A673 (cell line): ENCODE results near the gene BTBD16. TPM values are rescaled to one million over a fixed set of nuclear protein-coding genes. Genes with fewer than 3 reads are reported as not detected.

ENCODE experiments used
- BruUV-seq: library from RNA; stranded (reverse); fragments of 400-500 nt; replicated peaks from 2 replicates; lab custom pipeline; 2021; lab: Mats Ljungman, UMichigan
- CTCF ChIA-PET: fragments of 300-600 bp; sonication (Branson Sonifier 250); formaldehyde crosslinking; loops from one replicate; lab custom pipeline; 2022; ENCODE audit warnings: antibody characterized with exemption; lab: Charles Lee
- POLR2A ChIA-PET: fragments of 300-600 bp; sonication (Branson Sonifier 250); formaldehyde crosslinking; loops from one replicate; lab custom pipeline; 2022; ENCODE audit warnings: antibody characterized with exemption; ENCODE audit not compliant: low non-redundant PET; lab: Charles Lee
- DNase-seq: peaks from one replicate; pipeline ENCODE4 v3.0.0-alpha.2; 2015; ENCODE audit warnings: low spot score
- H3K27ac ChIP-seq: fragments of 200-600 bp; sonication (generic); 2 replicates; pipeline ENCODE4 v1.5.1; 2016; ENCODE audit warnings: mixed run types, low read depth, mild to moderate bottlenecking, mixed read lengths, antibody characterized with exemption, low read length; ENCODE audit not compliant: poor library complexity, severe bottlenecking
- H3K27me3 ChIP-seq: fragments of 200-600 bp; sonication (generic); replicated peaks from 2 replicates; pipeline ENCODE4 v1.6.1; 2017; ENCODE audit warnings: mixed run types, low read depth, mild to moderate bottlenecking, mixed read lengths, antibody characterized with exemption, low read length; ENCODE audit not compliant: insufficient read depth, poor library complexity
- H3K36me3 ChIP-seq: fragments of 200-600 bp; sonication (generic); 2 replicates; pipeline ENCODE4 v1.6.1; 2016; ENCODE audit warnings: mixed run types, mild to moderate bottlenecking, mixed read lengths, antibody characterized with exemption, low read length; ENCODE audit not compliant: insufficient read depth, poor library complexity, severe bottlenecking
- H3K4me1 ChIP-seq: fragments of 200-600 bp; sonication (generic); 2 replicates; pipeline ENCODE4 v1.6.1; 2017; ENCODE audit warnings: mixed run types, mild to moderate bottlenecking, mixed read lengths, antibody characterized with exemption, low read length; ENCODE audit not compliant: insufficient read depth, poor library complexity, severe bottlenecking
- H3K4me3 ChIP-seq: fragments of 200-600 bp; sonication (generic); 2 replicates; pipeline ENCODE4 v1.5.1; 2016; ENCODE audit warnings: low read depth, mixed run types, mild to moderate bottlenecking, mixed read lengths, low read length; ENCODE audit not compliant: poor library complexity, severe bottlenecking
- H3K9me3 ChIP-seq: fragments of 200-600 bp; sonication (generic); 2 replicates; pipeline ENCODE4 v1.6.1; 2016; ENCODE audit warnings: mixed run types, low read depth, mild to moderate bottlenecking, mixed read lengths, antibody characterized with exemption, low read length; ENCODE audit not compliant: poor library complexity, severe bottlenecking
- CTCF ChIP-seq: fragments of 300-800, 200-600 bp; sonication (generic); conservative IDR thresholded peaks from 2 replicates; pipeline ENCODE4 v1.5.1; 2017; ENCODE audit warnings: low read depth, mild to moderate bottlenecking, antibody characterized with exemption, low read length, moderate library complexity, mixed read lengths
- EZH2 ChIP-seq: fragments of 200-600 bp; sonication (generic); IDR thresholded peaks from 2 replicates; pipeline ENCODE4 v1.6.1; 2017; ENCODE audit warnings: borderline replicate concordance, low read depth, mild to moderate bottlenecking, mixed read lengths, antibody characterized with exemption, low read length; ENCODE audit not compliant: poor library complexity, severe bottlenecking
- intact Hi-C: fragments of 100-400 bp; cut with micrococcal nuclease; formaldehyde crosslinking; loops from one replicate; pipeline ENCODE4 v1.10.0; 2022; ENCODE audit not compliant: unreplicated experiment
- total RNA-seq: library from RNA; stranded (reverse); gene quantifications from 2 replicates; pipeline ENCODE4 v1.2.3, GENCODE V29; 2021

The BTBD16 gene
- total RNA-seq, 1 experiment from 2014 or later, result not detected

GRCh38 chr10:122288262-122288661 is 17.2 kb downstream of the BTBD16 start:
- BruUV-seq, result no TSS peak
- TF ChIP-seq EZH2 (no peak), CTCF (no peak)
- Histone ChIP-seq H3K36me3 (no peaks in the 10 kb centered on the region), H3K4me1 (peaks cover 6% of the 10 kb centered on the region), H3K27me3 (no peaks in the 10 kb centered on the region), H3K4me3 (no peak overlapping the region), H3K27ac (no peak overlapping the region), H3K9me3 (no peaks in the 10 kb centered on the region)
- POLR2A ChIA-PET, result no interaction called here
- CTCF ChIA-PET, result no interaction called here
- no peak for DNase-seq
- intact Hi-C loops, result no loop called here

- intact Hi-C loops, result no loop called here
- no TSS peak for BruUV-seq
- Histone ChIP-seq H3K36me3 (no peaks in the 10 kb centered on the region), H3K9me3 (no peaks in the 10 kb centered on the region), H3K4me3 (no peak overlapping the region), H3K4me1 (peaks cover 6% of the 10 kb centered on the region), H3K27me3 (no peaks in the 10 kb centered on the region), H3K27ac (no peak overlapping the region)
- no peak for DNase-seq
- ChIA-PET CTCF (no interaction called here), POLR2A (no interaction called here)
- no peak for TF ChIP-seq CTCF
- no peak for TF ChIP-seq EZH2
Measured at GRCh38 chr10:122288917-122289316, 17.8 kb downstream of the BTBD16 start.

- DNase-seq, result no peak
- POLR2A ChIA-PET, result no interaction called here
Measured at GRCh38 chr10:122290334-122290733, 19.2 kb downstream of the BTBD16 start.

GRCh38 chr10:122290833-122291532 is 19.9 kb downstream of the BTBD16 start:
- intact Hi-C loops, result no loop called here
- TF ChIP-seq CTCF (no peak), EZH2 (no peak)
- POLR2A ChIA-PET, result no interaction called here
- CTCF ChIA-PET, result no interaction called here
- BruUV-seq, result no TSS peak
- Histone ChIP-seq H3K4me3 (no peak overlapping the region), H3K4me1 (peaks cover 6% of the 10 kb centered on the region), H3K27me3 (no peaks in the 10 kb centered on the region), H3K36me3 (no peaks in the 10 kb centered on the region), H3K9me3 (no peaks in the 10 kb centered on the region), H3K27ac (no peak overlapping the region)
- no peak for DNase-seq

More at GRCh38 chr10:122290334-122290733, 19.2 kb downstream of the BTBD16 start:
- Histone ChIP-seq H3K36me3 (no peaks in the 10 kb centered on the region), H3K4me1 (peaks cover 6% of the 10 kb centered on the region), H3K27me3 (no peaks in the 10 kb centered on the region), H3K27ac (no peak overlapping the region), H3K9me3 (no peaks in the 10 kb centered on the region), H3K4me3 (no peak overlapping the region)
- no TSS peak for BruUV-seq
- intact Hi-C loops, result no loop called here
- TF ChIP-seq EZH2, result no peak
- CTCF ChIA-PET, result no interaction called here
